Measurements from ENCODE around the gene FLOT1. TPM values are rescaled to one million over a fixed set of nuclear protein-coding genes. Genes with fewer than 3 reads are reported as not detected.
A peak's percentile ranks its signal among the peaks of the same experiment; 100 is the strongest.

Gene FLOT1
- total and polyA plus RNA-seq, 9 of the 15 experiments (the other 6 are each of a cell fraction or from before 2014, with no cell fraction given): 11.7 to 149 (median 118) TPM

GRCh38 chr6:30678964-30679726, 63.3 kb downstream of the FLOT1 start (continued):
- TF ChIP-seq, protein P1, sequence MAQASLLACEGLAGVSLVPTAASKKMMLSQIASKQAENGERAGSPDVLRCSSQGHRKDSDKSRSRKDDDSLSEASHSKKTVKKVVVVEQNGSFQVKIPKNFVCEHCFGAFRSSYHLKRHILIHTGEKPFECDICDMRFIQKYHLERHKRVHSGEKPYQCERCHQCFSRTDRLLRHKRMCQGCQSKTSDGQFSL (CRISPR knock-in tag; IDR thresholded peaks at IDR 0.05): no peak
- TF ChIP-seq, protein P1 (tag; IDR thresholded peaks at IDR 0.05): no peak
- TF ChIP-seq KLF16 (IDR thresholded peaks at IDR 0.05) (peak; percentile 60), SP1 (CRISPR knock-in tag; IDR thresholded peaks at IDR 0.05) (peak; percentile 64; the same call in 1 of the 2 replicates), TCF3 (CRISPR knock-in tag; IDR thresholded peaks at IDR 0.05) (peak; percentile 22; the same call in 1 of the 2 replicates), HDAC1 (IDR thresholded peaks at IDR 0.05) (peak in 1 of 2 experiments; percentile 41; a peak in 1 of 4 replicates), SPI1 (IDR thresholded peaks at IDR 0.05; ENCODE audit: borderline replicate concordance, low read depth, low read length) (0 out of 2 replicates have a peak, but pooled peaks have one; percentile 1), HMGN3 (IDR thresholded peaks at IDR 0.05; ENCODE audit: borderline replicate concordance, extremely low read depth, insufficient read length, low read depth, low read length) (peak; percentile 43), KLF13 (tag; IDR thresholded peaks at IDR 0.05; ENCODE audit: borderline replicate concordance, low read depth) (peak; percentile 37; the same call in 1 of the 2 replicates), YY1 (IDR thresholded peaks at IDR 0.05; ENCODE audit: borderline replicate concordance in 1 of 3, control insufficient read depth in 1 of 3, extremely low read depth in 1 of 3, insufficient read depth in 3 of 3, insufficient read length in 1 of 3, insufficient replicate concordance in 2 of 3, low read depth in 1 of 3, low read length in 2 of 3) (peak in 1 of 3 experiments; percentile 60), MAZ (CRISPR knock-in tag; conservative IDR thresholded peaks at IDR 0.05 in 1 of 2, IDR thresholded peaks at IDR 0.05 in 1 of 2) (peak; percentile 69 to 92), PRPF4 (IDR thresholded peaks at IDR 0.05; ENCODE audit: insufficient read depth, low read depth, low read length, poor library complexity, severe bottlenecking) (no peak), GATA2 (CRISPR knock-in tag; IDR thresholded peaks at IDR 0.05) (peak; percentile 14; the same call in 1 of the 2 replicates), RBM39 (optimal IDR thresholded peaks at IDR 0.05; ENCODE audit: low read depth, low read length) (peak; percentile 90), ZNF239 (CRISPR knock-in tag; IDR thresholded peaks at IDR 0.05) (peak; percentile 63), ATF1 (CRISPR knock-in tag; IDR thresholded peaks at IDR 0.05) (no peak), ATF1 (tag; IDR thresholded peaks at IDR 0.05) (0 out of 2 replicates have a peak, but pooled peaks have one; percentile 12), E2F3 (CRISPR knock-in tag; IDR thresholded peaks at IDR 0.05) (no peak), STAG1 (CRISPR knock-in tag; IDR thresholded peaks at IDR 0.05; ENCODE audit: borderline replicate concordance) (peak; percentile 87; the same call in 1 of the 2 replicates), TEAD4 (IDR thresholded peaks at IDR 0.05; ENCODE audit: low read length) (0 out of 2 replicates have a peak, but pooled peaks have one; percentile 22), TEAD4 (CRISPR knock-in tag; IDR thresholded peaks at IDR 0.05; ENCODE audit: borderline replicate concordance) (no peak), ATF7 (IDR thresholded peaks at IDR 0.05) (peak; percentile 68), EP300 (IDR thresholded peaks at IDR 0.05; ENCODE audit: low read length) (peak; percentile 30; the same call in 1 of the 2 replicates), ELF4 (CRISPR knock-in tag; IDR thresholded peaks at IDR 0.05) (0 out of 2 replicates have a peak, but pooled peaks have one; percentile 17)
- TF ChIP-seq, protein P2, sequence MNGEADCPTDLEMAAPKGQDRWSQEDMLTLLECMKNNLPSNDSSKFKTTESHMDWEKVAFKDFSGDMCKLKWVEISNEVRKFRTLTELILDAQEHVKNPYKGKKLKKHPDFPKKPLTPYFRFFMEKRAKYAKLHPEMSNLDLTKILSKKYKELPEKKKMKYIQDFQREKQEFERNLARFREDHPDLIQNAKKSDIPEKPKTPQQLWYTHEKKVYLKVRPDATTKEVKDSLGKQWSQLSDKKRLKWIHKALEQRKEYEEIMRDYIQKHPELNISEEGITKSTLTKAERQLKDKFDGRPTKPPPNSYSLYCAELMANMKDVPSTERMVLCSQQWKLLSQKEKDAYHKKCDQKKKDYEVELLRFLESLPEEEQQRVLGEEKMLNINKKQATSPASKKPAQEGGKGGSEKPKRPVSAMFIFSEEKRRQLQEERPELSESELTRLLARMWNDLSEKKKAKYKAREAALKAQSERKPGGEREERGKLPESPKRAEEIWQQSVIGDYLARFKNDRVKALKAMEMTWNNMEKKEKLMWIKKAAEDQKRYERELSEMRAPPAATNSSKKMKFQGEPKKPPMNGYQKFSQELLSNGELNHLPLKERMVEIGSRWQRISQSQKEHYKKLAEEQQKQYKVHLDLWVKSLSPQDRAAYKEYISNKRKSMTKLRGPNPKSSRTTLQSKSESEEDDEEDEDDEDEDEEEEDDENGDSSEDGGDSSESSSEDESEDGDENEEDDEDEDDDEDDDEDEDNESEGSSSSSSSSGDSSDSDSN (IDR thresholded peaks at IDR 0.05; ENCODE audit: borderline replicate concordance in 1 of 2, low read depth in 2 of 2, low read length in 2 of 2): peak; percentile 54 to 83; a peak in 3 of 4 replicates
